GM18511 (cell line): ENCODE data around the gene THSD7A.

Experiments used
- ATAC-seq: cut with Tn5 transposase; IDR thresholded peaks from one replicate; pipeline ENCODE4 v1.9.1; 2021; ENCODE audit warnings: mild to moderate bottlenecking, moderate library complexity; ENCODE audit not compliant: unreplicated experiment

THSD7A gene

GRCh38 chr7:11831736-11832495, at the start of gene THSD7A:
TSS of gene THSD7A (minus strand) at chr7:11832198. CDS start at chr7:11831946, 252 bp downstream.
- ATAC-seq, result peak; percentile 51

GRCh38 chr7:11881680-11882079, 49.7 kb upstream of the THSD7A start:
- ATAC-seq, result no peak

GRCh38 chr7:11875635-11876034, 43.6 kb upstream of the THSD7A start:
- no peak for ATAC-seq

GRCh38 chr7:11865671-11866070, 33.7 kb upstream of the THSD7A start:
- no peak for ATAC-seq

- ATAC-seq, result no peak
Measured at GRCh38 chr7:11858622-11859302, 26.8 kb upstream of the THSD7A start.

GRCh38 chr7:11858026-11858425, 26.0 kb upstream of the THSD7A start:
- ATAC-seq, result no peak

- no peak for ATAC-seq
Measured at GRCh38 chr7:11848251-11848650, 16.3 kb upstream of the THSD7A start.

- no peak for ATAC-seq
Measured at GRCh38 chr7:11847336-11847735, 15.3 kb upstream of the THSD7A start.

- no peak for ATAC-seq
Measured at GRCh38 chr7:11846361-11846955, 14.5 kb upstream of the THSD7A start.

GRCh38 chr7:11843113-11843765, 11.2 kb upstream of the THSD7A start:
- peak; percentile 60 for ATAC-seq

- ATAC-seq, result no peak
Measured at GRCh38 chr7:11841657-11842056, 9.7 kb upstream of the THSD7A start.

- no peak for ATAC-seq
Measured at GRCh38 chr7:11835260-11835659, 3.3 kb upstream of the THSD7A start.

GRCh38 chr7:11833431-11833830, 1.4 kb upstream of the THSD7A start:
- no peak for ATAC-seq

- ATAC-seq, result peak; percentile 27
Measured at GRCh38 chr7:11831156-11831735, 752 bp downstream of the THSD7A start.

- peak; percentile 4 for ATAC-seq
Measured at GRCh38 chr7:11830582-11831155, 1.3 kb downstream of the THSD7A start.

GRCh38 chr7:11829954-11830353, 2.0 kb downstream of the THSD7A start:
- no peak for ATAC-seq

- no peak for ATAC-seq
Measured at GRCh38 chr7:11819947-11820346, 12.1 kb downstream of the THSD7A start.

- ATAC-seq, result no peak
Measured at GRCh38 chr7:11819271-11819670, 12.7 kb downstream of the THSD7A start.

- no peak for ATAC-seq
Measured at GRCh38 chr7:11818281-11818680, 13.7 kb downstream of the THSD7A start.

- no peak for ATAC-seq
Measured at GRCh38 chr7:11817111-11817740, 14.8 kb downstream of the THSD7A start.
